ENCODE data around the gene MPI.

MPI gene

DNA sequence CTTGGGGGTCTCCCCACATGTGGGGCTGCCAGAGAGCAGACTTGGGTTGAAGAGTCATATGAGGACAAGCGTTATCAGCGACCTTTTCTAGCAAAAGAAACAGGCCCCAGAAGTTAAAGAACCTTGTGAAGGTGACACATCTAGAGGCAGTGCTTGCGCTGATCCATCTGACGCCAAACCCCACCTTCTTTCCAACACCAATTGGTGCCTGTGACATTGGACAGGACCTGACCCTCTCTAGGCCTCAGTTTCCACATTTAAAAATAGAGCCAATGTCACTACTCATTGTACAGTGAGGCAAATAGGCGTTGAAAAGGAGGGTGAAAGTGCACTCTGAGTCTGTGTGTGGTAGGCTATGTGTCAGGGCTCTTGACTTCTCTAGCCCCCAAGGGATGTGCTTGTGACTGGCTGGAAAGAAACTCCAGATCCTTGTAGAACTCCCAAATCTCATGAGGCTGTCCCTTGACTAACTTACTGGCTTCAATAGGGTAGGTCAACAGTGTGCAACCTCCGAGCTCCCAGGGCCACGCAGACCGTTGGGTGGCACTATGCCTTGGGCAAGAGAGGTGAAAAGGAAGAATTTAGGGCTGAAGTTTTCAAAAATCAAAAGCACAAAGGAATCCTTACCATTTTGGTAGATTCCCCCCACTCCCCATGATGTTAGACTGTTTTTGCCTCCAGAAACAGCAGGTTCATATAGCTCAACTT, 17.5 kb downstream of the MPI start (continued):
- TF ChIP-seq ZEB2 (tag by site-specific recombination; IDR thresholded peaks at IDR 0.05) (no peak), ZNF19 (tag by site-specific recombination; IDR thresholded peaks at IDR 0.05; ENCODE audit: low read depth) (no peak), PRDM1 (tag by site-specific recombination; IDR thresholded peaks at IDR 0.05) (peak; percentile 54; the same call in 1 of the 2 replicates), KLF9 (tag by site-specific recombination; IDR thresholded peaks at IDR 0.05; ENCODE audit: low read depth) (0 out of 2 replicates have a peak, but pooled peaks have one; percentile 5), ZBTB48 (tag by site-specific recombination; IDR thresholded peaks at IDR 0.05) (0 out of 2 replicates have a peak, but pooled peaks have one; percentile 40), ZNF837 (tag by site-specific recombination; IDR thresholded peaks at IDR 0.05) (no peak), ZNF701 (tag by site-specific recombination; IDR thresholded peaks at IDR 0.05) (no peak), MYNN (tag by site-specific recombination; IDR thresholded peaks at IDR 0.05; ENCODE audit: borderline replicate concordance) (no peak), ZNF530 (tag by site-specific recombination; IDR thresholded peaks at IDR 0.05; ENCODE audit: low read depth) (no peak), ZNF311 (tag by site-specific recombination; IDR thresholded peaks at IDR 0.05; ENCODE audit: borderline replicate concordance) (no peak)
- TF ChIP-seq, protein P1, sequence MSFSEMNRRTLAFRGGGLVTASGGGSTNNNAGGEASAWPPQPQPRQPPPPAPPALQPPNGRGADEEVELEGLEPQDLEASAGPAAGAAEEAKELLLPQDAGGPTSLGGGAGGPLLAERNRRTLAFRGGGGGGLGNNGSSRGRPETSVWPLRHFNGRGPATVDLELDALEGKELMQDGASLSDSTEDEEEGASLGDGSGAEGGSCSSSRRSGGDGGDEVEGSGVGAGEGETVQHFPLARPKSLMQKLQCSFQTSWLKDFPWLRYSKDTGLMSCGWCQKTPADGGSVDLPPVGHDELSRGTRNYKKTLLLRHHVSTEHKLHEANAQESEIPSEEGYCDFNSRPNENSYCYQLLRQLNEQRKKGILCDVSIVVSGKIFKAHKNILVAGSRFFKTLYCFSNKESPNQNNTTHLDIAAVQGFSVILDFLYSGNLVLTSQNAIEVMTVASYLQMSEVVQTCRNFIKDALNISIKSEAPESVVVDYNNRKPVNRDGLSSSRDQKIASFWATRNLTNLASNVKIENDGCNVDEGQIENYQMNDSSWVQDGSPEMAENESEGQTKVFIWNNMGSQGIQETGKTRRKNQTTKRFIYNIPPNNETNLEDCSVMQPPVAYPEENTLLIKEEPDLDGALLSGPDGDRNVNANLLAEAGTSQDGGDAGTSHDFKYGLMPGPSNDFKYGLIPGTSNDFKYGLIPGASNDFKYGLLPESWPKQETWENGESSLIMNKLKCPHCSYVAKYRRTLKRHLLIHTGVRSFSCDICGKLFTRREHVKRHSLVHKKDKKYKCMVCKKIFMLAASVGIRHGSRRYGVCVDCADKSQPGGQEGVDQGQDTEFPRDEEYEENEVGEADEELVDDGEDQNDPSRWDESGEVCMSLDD (tag by site-specific recombination; IDR thresholded peaks at IDR 0.05), result 0 out of 2 replicates have a peak, but pooled peaks have one; percentile 0

DNA sequence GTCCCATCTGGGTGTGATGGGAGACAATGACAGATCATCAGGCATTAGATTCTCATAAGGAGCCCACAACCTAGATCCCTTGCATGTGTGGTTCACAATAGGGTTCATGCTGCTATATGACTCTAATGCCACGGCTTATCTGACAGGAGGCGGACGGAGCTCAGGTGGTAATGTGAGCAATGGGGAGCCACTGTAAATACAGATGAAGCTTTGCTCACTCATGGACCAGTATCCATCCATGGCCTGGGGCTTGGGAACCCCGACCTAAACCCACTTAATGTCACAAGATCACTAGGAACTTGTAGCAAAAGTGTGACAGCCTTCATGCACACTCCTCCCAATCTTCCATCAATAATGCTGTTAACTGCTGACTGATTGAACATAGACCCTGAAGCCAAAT, 18.8 kb downstream of the MPI start:
- H3K4me1 ChIP-seq (ENCODE audit: control insufficient read depth, insufficient read depth, low read length), result peaks cover 3% of the 10 kb centered on the region; the same call in 1 of the 2 replicates
- ChIA-PET CTCF (interaction anchor here (0.6 to 8.7 kb wide), 4 partner anchors 8 to 937 kb away, joined by 3 to 79 read pairs (median 16); no protein-coding TSS in a partner anchor), POLR2A (interaction anchor here (0.9 kb wide), 1 partner anchor 29 kb away, joined by 3 read pairs; the partner anchor contains the start of gene COX5A)
- no peak overlapping the region for H3K4me3 ChIP-seq (ENCODE audit: low read depth, low read length)
- H3K9me3 ChIP-seq (ENCODE audit: control insufficient read depth, insufficient read depth, low read depth, low read length), result no peaks in the 10 kb centered on the region
- TF ChIP-seq ZNF610 (tag by site-specific recombination; IDR thresholded peaks at IDR 0.05; ENCODE audit: borderline replicate concordance) (peak; percentile 98), ZBTB21 (tag by site-specific recombination; IDR thresholded peaks at IDR 0.05) (no peak), KLF7 (tag by site-specific recombination; IDR thresholded peaks at IDR 0.05; ENCODE audit: borderline replicate concordance) (no peak), ZNF561 (tag by site-specific recombination; IDR thresholded peaks at IDR 0.05; ENCODE audit: borderline replicate concordance) (no peak), ZNF16 (tag by site-specific recombination; IDR thresholded peaks at IDR 0.05; ENCODE audit: low read depth) (no peak)
- TF ChIP-seq, protein P2, sequence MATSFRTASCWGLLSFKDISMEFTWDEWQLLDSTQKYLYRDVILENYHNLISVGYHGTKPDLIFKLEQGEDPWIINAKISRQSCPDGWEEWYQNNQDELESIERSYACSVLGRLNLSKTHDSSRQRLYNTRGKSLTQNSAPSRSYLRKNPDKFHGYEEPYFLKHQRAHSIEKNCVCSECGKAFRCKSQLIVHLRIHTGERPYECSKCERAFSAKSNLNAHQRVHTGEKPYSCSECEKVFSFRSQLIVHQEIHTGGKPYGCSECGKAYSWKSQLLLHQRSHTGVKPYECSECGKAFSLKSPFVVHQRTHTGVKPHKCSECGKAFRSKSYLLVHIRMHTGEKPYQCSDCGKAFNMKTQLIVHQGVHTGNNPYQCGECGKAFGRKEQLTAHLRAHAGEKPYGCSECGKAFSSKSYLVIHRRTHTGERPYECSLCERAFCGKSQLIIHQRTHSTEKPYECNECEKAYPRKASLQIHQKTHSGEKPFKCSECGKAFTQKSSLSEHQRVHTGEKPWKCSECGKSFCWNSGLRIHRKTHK (tag by site-specific recombination; IDR thresholded peaks at IDR 0.05), result no peak
- TF ChIP-seq, protein P3, sequence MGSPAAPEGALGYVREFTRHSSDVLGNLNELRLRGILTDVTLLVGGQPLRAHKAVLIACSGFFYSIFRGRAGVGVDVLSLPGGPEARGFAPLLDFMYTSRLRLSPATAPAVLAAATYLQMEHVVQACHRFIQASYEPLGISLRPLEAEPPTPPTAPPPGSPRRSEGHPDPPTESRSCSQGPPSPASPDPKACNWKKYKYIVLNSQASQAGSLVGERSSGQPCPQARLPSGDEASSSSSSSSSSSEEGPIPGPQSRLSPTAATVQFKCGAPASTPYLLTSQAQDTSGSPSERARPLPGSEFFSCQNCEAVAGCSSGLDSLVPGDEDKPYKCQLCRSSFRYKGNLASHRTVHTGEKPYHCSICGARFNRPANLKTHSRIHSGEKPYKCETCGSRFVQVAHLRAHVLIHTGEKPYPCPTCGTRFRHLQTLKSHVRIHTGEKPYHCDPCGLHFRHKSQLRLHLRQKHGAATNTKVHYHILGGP (tag by site-specific recombination; IDR thresholded peaks at IDR 0.05), result no peak
- H3K27ac ChIP-seq (ENCODE audit: extremely low read depth, low read depth, low read length), result no peak overlapping the region
- H3K36me3 ChIP-seq (ENCODE audit: control insufficient read depth in 2 of 2, insufficient read depth in 1 of 2, low read length in 2 of 2), result peaks cover 26 to 46% of the 10 kb centered on the region in 2 experiments

All from HEK293 (cell line).